Sigmoid colon (tissue), 4 donors: ENCODE results near the gene CXCL5.

ENCODE experiments used
- EP300 ChIP-seq, 4 donors: sonication (generic); formaldehyde crosslinking; IDR thresholded peaks; one replicate each; pipeline ENCODE4 v1.6.1; 2017; ENCODE audit warnings: antibody characterized with exemption in 4 of 4
- TF ChIP-seq, protein P1 (sequence below), 4 experiments: fragments of 450-650 bp in 3 of 4; fragments of 200-600 bp in 1 of 4; IDR thresholded peaks; one replicate each; pipeline ENCODE4 v1.5.1; 2016 to 2019; ENCODE audit warnings: antibody characterized with exemption in 4 of 4, mild to moderate bottlenecking in 3 of 4, moderate library complexity in 2 of 4

DNA sequence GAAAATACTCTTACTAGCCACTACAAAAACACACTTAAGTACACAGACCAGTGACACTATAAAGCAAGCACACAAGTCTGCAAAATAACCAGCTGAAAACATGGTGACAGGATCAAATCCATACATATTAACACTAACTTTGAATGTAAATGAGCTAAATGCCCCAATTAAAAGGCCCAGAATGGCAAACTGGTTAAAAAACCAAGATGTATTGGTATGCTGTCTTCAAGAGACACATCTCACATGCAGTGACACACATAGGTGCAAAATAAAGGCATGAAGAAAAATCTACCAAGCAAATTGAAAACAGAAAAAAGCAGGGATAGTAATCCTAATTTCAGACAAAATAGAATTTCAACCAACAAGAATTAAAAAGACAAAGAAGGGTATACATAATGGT is 27.5 kb downstream of the CXCL5 start:
- TF ChIP-seq, protein P1, sequence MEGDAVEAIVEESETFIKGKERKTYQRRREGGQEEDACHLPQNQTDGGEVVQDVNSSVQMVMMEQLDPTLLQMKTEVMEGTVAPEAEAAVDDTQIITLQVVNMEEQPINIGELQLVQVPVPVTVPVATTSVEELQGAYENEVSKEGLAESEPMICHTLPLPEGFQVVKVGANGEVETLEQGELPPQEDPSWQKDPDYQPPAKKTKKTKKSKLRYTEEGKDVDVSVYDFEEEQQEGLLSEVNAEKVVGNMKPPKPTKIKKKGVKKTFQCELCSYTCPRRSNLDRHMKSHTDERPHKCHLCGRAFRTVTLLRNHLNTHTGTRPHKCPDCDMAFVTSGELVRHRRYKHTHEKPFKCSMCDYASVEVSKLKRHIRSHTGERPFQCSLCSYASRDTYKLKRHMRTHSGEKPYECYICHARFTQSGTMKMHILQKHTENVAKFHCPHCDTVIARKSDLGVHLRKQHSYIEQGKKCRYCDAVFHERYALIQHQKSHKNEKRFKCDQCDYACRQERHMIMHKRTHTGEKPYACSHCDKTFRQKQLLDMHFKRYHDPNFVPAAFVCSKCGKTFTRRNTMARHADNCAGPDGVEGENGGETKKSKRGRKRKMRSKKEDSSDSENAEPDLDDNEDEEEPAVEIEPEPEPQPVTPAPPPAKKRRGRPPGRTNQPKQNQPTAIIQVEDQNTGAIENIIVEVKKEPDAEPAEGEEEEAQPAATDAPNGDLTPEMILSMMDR (IDR thresholded peaks at IDR 0.05), result no peak
- TF ChIP-seq EP300 (IDR thresholded peaks at IDR 0.05), result no peak
